Stimulated activated CD4-positive, alpha-beta T cell treated with anti-CD3 and anti-CD28 coated beads, Interleukin-15, amount 100 ng/mL, for 24 hours (primary cell): ENCODE data around the gene RASSF10.
A peak's percentile ranks its signal among the peaks of the same experiment; 100 is the strongest.
"Not testable (repeated sequence)": the region's sequence is repeated elsewhere in the genome, so short reads cannot be mapped to it uniquely, and the experiment has no call there.

Experiments
- DNase-seq: peaks from one replicate; pipeline ENCODE4 v3.0.0-alpha.2; 2020

Gene RASSF10

GRCh38 chr11:13029872-13030271, 20.8 kb downstream of the RASSF10 start:
- no peak for DNase-seq

GRCh38 chr11:13030857-13031256, 21.7 kb downstream of the RASSF10 start:
- no peak for DNase-seq

- DNase-seq: no peak
Measured at GRCh38 chr11:13031349-13031748, 22.2 kb downstream of the RASSF10 start.

GRCh38 chr11:13033760-13034533, 24.8 kb downstream of the RASSF10 start:
- DNase-seq: no peak

- DNase-seq: no peak
Measured at GRCh38 chr11:13035711-13036110, 26.6 kb downstream of the RASSF10 start.

- DNase-seq: no peak
Measured at GRCh38 chr11:13036235-13036634, 27.1 kb downstream of the RASSF10 start.

- DNase-seq: no peak
Measured at GRCh38 chr11:13038366-13038765, 29.2 kb downstream of the RASSF10 start.

GRCh38 chr11:13039126-13039525, 30.0 kb downstream of the RASSF10 start:
- no peak for DNase-seq

- DNase-seq: no peak
Measured at GRCh38 chr11:13040969-13041561, 31.9 kb downstream of the RASSF10 start.

GRCh38 chr11:13042873-13043342, 33.8 kb downstream of the RASSF10 start:
- no peak for DNase-seq

- DNase-seq: no peak
Measured at GRCh38 chr11:13043912-13044628, 35.0 kb downstream of the RASSF10 start.

- DNase-seq: not testable (repeated sequence)
Measured at GRCh38 chr11:13045089-13045488, 36.0 kb downstream of the RASSF10 start.

GRCh38 chr11:13045734-13046133, 36.6 kb downstream of the RASSF10 start:
- DNase-seq: no peak

- DNase-seq: no peak
Measured at GRCh38 chr11:13046637-13047570, 37.8 kb downstream of the RASSF10 start.

- no peak for DNase-seq
Measured at GRCh38 chr11:13047884-13048283, 38.8 kb downstream of the RASSF10 start.

- DNase-seq: no peak
Measured at GRCh38 chr11:13051257-13051656, 42.1 kb downstream of the RASSF10 start.

GRCh38 chr11:13052130-13052571, 43.0 kb downstream of the RASSF10 start:
- no peak for DNase-seq

GRCh38 chr11:13053255-13053917, 44.3 kb downstream of the RASSF10 start:
- DNase-seq: no peak

GRCh38 chr11:13054278-13054677, 45.2 kb downstream of the RASSF10 start:
- no peak for DNase-seq

- peak; percentile 25 for DNase-seq
Measured at GRCh38 chr11:13055200-13055599, 46.1 kb downstream of the RASSF10 start.

- no peak for DNase-seq
Measured at GRCh38 chr11:13061294-13061990, 52.3 kb downstream of the RASSF10 start.
